Epithelial cell of esophagus (primary cell): ENCODE results near the gene ONECUT3.

Source experiments
- DNase-seq: peaks from one replicate; pipeline ENCODE4 v3.0.0; 2010; ENCODE audit warnings: low read depth
- H3K4me3 ChIP-seq: 2 replicates; pipeline ENCODE4 v1.5.1; 2011; ENCODE audit warnings: mild to moderate bottlenecking, low read length, control low read depth
- CTCF ChIP-seq: IDR thresholded peaks from 2 replicates; pipeline ENCODE4 v1.5.1; 2011; ENCODE audit warnings: low read depth, mild to moderate bottlenecking, low read length, control low read depth, inconsistent platforms; ENCODE audit not compliant: insufficient read depth; ENCODE audit errors: missing control alignments

ONECUT3 gene

GRCh38 chr19:1808395-1808731, 55.1 kb downstream of the ONECUT3 start:
- no peak for DNase-seq
- no peak overlapping the region for H3K4me3 ChIP-seq
- no peak for TF ChIP-seq CTCF

- no peak for DNase-seq
- H3K4me3 ChIP-seq: no peak overlapping the region
- TF ChIP-seq CTCF: no peak
Observed at GRCh38 chr19:1809678-1810077, 56.4 kb downstream of the ONECUT3 start.

- H3K4me3 ChIP-seq: no peak overlapping the region
- TF ChIP-seq CTCF: no peak
- DNase-seq: no peak
Observed at GRCh38 chr19:1810439-1811160, 57.3 kb downstream of the ONECUT3 start.

GRCh38 chr19:1811472-1811894, 58.2 kb downstream of the ONECUT3 start:
- peak overlapping the region; percentile 20 for H3K4me3 ChIP-seq
- no peak for TF ChIP-seq CTCF
- peak; percentile 90 for DNase-seq

- no peak for TF ChIP-seq CTCF
- no peak for DNase-seq
- peak within 1 kb of the TSS; percentile 52 for H3K4me3 ChIP-seq
Observed at GRCh38 chr19:1811942-1812425, 58.7 kb downstream of the ONECUT3 start, which contains the start of gene ATP8B3. TSS of gene ATP8B3 (minus strand) at chr19:1812276. CDS start at chr19:1811736, 540 bp downstream.

GRCh38 chr19:1812426-1813191, 59.3 kb downstream of the ONECUT3 start:
- TF ChIP-seq CTCF: peak; percentile 68
- H3K4me3 ChIP-seq: peak overlapping the region; percentile 52
- DNase-seq: peak; percentile 96
